SK-N-SH treated with all-trans-retinoic acid at 6 μM for 48 hours (cell line): ENCODE results near the gene ZNF783.
A peak's percentile ranks its signal among the peaks of the same experiment; 100 is the strongest.
"Not testable (repeated sequence)": the region's sequence is repeated elsewhere in the genome, so short reads cannot be mapped to it uniquely, and the experiment has no call there.

Experiments
- ATAC-seq: fragments of 200-7000 bp; cut with Tn5 transposase; 3 replicates; pipeline ENCODE4 v1.9.1; 2020; ENCODE audit warnings: mild to moderate bottlenecking, moderate library complexity
- CREB5 ChIP-seq: fragments of 250-450 bp; sonication (Bioruptor Pico); IDR thresholded peaks from 2 replicates; pipeline ENCODE4 v1.5.1; 2020; ENCODE audit warnings: low read depth, mild to moderate bottlenecking, moderate library complexity
- CSDC2 ChIP-seq: fragments of 250-450 bp; sonication (Bioruptor Pico); IDR thresholded peaks from 2 replicates; pipeline ENCODE4 v1.5.0; 2020; ENCODE audit warnings: mild to moderate bottlenecking, moderate library complexity
- CSRNP3 ChIP-seq: fragments of 250-450 bp; sonication (Bioruptor Pico); IDR thresholded peaks from 2 replicates; pipeline ENCODE4 v1.5.1; 2021; ENCODE audit warnings: mild to moderate bottlenecking, moderate library complexity
- ESRRG ChIP-seq: fragments of 250-450 bp; sonication (Bioruptor Pico); IDR thresholded peaks from 2 replicates; pipeline ENCODE4 v1.6.1; 2021; ENCODE audit warnings: mild to moderate bottlenecking
- GLIS3 ChIP-seq: fragments of 250-450 bp; sonication (Bioruptor Pico); IDR thresholded peaks from 2 replicates; pipeline ENCODE4 v1.5.0; 2020; ENCODE audit warnings: mild to moderate bottlenecking, moderate library complexity
- OSR1 ChIP-seq: fragments of 250-450 bp; sonication (Bioruptor Pico); IDR thresholded peaks from 2 replicates; pipeline ENCODE4 v1.8.0; 2022; ENCODE audit warnings: moderate library complexity, mild to moderate bottlenecking, inconsistent platforms
- PATZ1 ChIP-seq: fragments of 250-450 bp; sonication (Bioruptor Pico); IDR thresholded peaks from 2 replicates; pipeline ENCODE4 v1.8.0; 2020; ENCODE audit warnings: mild to moderate bottlenecking, moderate library complexity, borderline replicate concordance
- PPARA ChIP-seq: fragments of 250-450 bp; sonication (Bioruptor Pico); IDR thresholded peaks from 2 replicates; pipeline ENCODE4 v1.5.0; 2020; ENCODE audit warnings: mild to moderate bottlenecking, borderline replicate concordance
- TCF4 ChIP-seq: fragments of 250-450 bp; sonication (Bioruptor Pico); IDR thresholded peaks from 2 replicates; pipeline ENCODE4 v1.8.0; 2021; ENCODE audit warnings: mild to moderate bottlenecking, moderate library complexity, borderline replicate concordance
- TSHZ2 ChIP-seq: fragments of 250-450 bp; sonication (Bioruptor Pico); IDR thresholded peaks from 2 replicates; pipeline ENCODE4 v1.5.0; 2020; ENCODE audit warnings: mild to moderate bottlenecking, moderate library complexity
- ZC3H10 ChIP-seq: fragments of 250-450 bp; sonication (Bioruptor Pico); IDR thresholded peaks from 2 replicates; pipeline ENCODE4 v1.5.1; 2021; ENCODE audit warnings: mild to moderate bottlenecking, moderate library complexity
- ZFP3 ChIP-seq: fragments of 250-450 bp; sonication (Bioruptor Pico); IDR thresholded peaks from 2 replicates; pipeline ENCODE4 v1.5.0; 2020; ENCODE audit warnings: mild to moderate bottlenecking, moderate library complexity
- ZNF70 ChIP-seq: fragments of 450-650 bp; formaldehyde crosslinking; IDR thresholded peaks from 2 replicates; pipeline ENCODE4 v1.5.0; 2020; ENCODE audit warnings: mild to moderate bottlenecking, moderate library complexity

ZNF783 gene

GRCh38 chr7:149330914-149331567 lies 69.0 kb downstream of the ZNF783 start:
- peak; percentile 51 for ATAC-seq
- TF ChIP-seq CSDC2 (CRISPR knock-in tag) (no peak), ZC3H10 (CRISPR knock-in tag) (no peak), PATZ1 (CRISPR knock-in tag) (no peak), GLIS3 (CRISPR knock-in tag) (no peak), TCF4 (CRISPR knock-in tag) (no peak), TSHZ2 (CRISPR knock-in tag) (no peak), CSRNP3 (CRISPR knock-in tag) (no peak), ESRRG (CRISPR knock-in tag) (no peak)
- TF ChIP-seq, all 23 proteins: peak for 0

- ATAC-seq, result not testable (repeated sequence)
Observed at GRCh38 chr7:149332602-149333320, 70.8 kb downstream of the ZNF783 start.

- TF ChIP-seq PPARA, result no peak
- TF ChIP-seq, all 23 proteins: peak for 0
- no peak for ATAC-seq
Observed at GRCh38 chr7:149333321-149333717, 71.3 kb downstream of the ZNF783 start.

GRCh38 chr7:149334219-149334618 lies 72.2 kb downstream of the ZNF783 start:
- ATAC-seq, result no peak
- TF ChIP-seq OSR1 (no peak), CREB5 (CRISPR knock-in tag) (no peak), ZFP3 (CRISPR knock-in tag) (no peak), TCF4 (CRISPR knock-in tag) (no peak), TSHZ2 (CRISPR knock-in tag) (no peak), PATZ1 (CRISPR knock-in tag) (no peak), PPARA (no peak), ZNF70 (no peak)
